Thoracic aorta (tissue), 2 donors: ENCODE measurements around the gene SSX2IP. TPM values are rescaled to one million over a fixed set of nuclear protein-coding genes. Genes with fewer than 3 reads are reported as not detected.

ENCODE experiments used
- ATAC-seq: fragments of 150-250 bp; one replicate; pipeline ENCODE4 v1.8.0; 2017; ENCODE audit warnings: low read depth; ENCODE audit not compliant: insufficient number of reproducible peaks, low FRiP score
- DNase-seq: peaks from one replicate; pipeline ENCODE4 v3.0.0-alpha.2; 2020; ENCODE audit warnings: low spot score
- H3K27ac ChIP-seq, 2 donors: fragments of 200-600 bp; sonication (generic); 1 replicate in 1 of 2; 2 replicates in 1 of 2; pipeline ENCODE4 v1.5.1; 2016; ENCODE audit warnings: mild to moderate bottlenecking in 2 of 2, moderate library complexity in 2 of 2
- H3K27me3 ChIP-seq: fragments of 200-600 bp; sonication (generic); replicated peaks from 2 replicates; pipeline ENCODE4 v1.6.0; 2016; ENCODE audit warnings: mild to moderate bottlenecking; ENCODE audit not compliant: insufficient read depth
- H3K36me3 ChIP-seq: fragments of 200-600 bp; sonication (generic); one replicate; pipeline ENCODE4 v1.5.1; 2016
- H3K4me1 ChIP-seq, 2 donors: fragments of 200-600 bp; sonication (generic); 1 replicate in 1 of 2; 2 replicates in 1 of 2; pipeline versions ENCODE4 v1.5.1 to v1.6.0; 2016; ENCODE audit warnings: low read depth in 2 of 2, mild to moderate bottlenecking in 1 of 2; ENCODE audit not compliant: control insufficient read depth in 1 of 2
- H3K4me3 ChIP-seq: fragments of 200-600 bp; sonication (generic); 2 replicates; pipeline ENCODE4 v1.5.1; 2016; ENCODE audit warnings: mild to moderate bottlenecking
- H3K9me3 ChIP-seq: fragments of 200-600 bp; sonication (generic); 2 replicates; pipeline ENCODE4 v1.5.1; 2016
- total RNA-seq, 2 donors: library from RNA; depleted of rRNA; stranded (reverse); fragments of >200 nt; gene quantifications; one replicate each; pipeline versions ENCODE4 v1.1.0 to v1.2.3, GENCODE V29; 2016
- TF ChIP-seq, protein P1 (sequence below): fragments of 200-600 bp; sonication (generic); IDR thresholded peaks from one replicate; pipeline ENCODE4 v1.5.1; 2019; ENCODE audit warnings: antibody characterized with exemption

SSX2IP gene
- total RNA-seq, 2 donors from 2014 or later, result 6.1 to 12.3 TPM

DNA sequence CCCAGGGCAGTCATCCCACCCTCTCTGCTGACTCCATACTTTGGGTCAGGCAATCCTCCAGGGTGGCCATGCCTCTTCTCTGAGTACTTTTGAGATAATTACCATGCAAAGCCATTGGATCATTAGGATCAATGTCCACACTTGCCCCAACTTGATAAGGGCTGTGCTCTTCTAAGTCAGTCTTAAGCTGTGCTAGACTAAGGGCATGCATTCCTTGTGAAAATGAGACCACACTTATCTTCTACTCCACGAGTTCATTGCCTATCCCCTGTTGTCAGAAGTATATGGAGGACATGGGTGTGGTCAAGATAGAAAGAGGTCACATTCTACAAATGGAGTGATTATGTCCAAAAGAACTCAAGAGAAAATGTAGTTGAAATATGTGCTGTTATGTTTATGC lies 18.9 kb upstream of the SSX2IP start:
- TF ChIP-seq, protein P1, sequence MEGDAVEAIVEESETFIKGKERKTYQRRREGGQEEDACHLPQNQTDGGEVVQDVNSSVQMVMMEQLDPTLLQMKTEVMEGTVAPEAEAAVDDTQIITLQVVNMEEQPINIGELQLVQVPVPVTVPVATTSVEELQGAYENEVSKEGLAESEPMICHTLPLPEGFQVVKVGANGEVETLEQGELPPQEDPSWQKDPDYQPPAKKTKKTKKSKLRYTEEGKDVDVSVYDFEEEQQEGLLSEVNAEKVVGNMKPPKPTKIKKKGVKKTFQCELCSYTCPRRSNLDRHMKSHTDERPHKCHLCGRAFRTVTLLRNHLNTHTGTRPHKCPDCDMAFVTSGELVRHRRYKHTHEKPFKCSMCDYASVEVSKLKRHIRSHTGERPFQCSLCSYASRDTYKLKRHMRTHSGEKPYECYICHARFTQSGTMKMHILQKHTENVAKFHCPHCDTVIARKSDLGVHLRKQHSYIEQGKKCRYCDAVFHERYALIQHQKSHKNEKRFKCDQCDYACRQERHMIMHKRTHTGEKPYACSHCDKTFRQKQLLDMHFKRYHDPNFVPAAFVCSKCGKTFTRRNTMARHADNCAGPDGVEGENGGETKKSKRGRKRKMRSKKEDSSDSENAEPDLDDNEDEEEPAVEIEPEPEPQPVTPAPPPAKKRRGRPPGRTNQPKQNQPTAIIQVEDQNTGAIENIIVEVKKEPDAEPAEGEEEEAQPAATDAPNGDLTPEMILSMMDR, result no peak
- peaks cover 6 to 18% of the 10 kb centered on the region in 2 donors for H3K4me1 ChIP-seq
- H3K27me3 ChIP-seq, result no peaks in the 10 kb centered on the region
- H3K36me3 ChIP-seq, result no peaks in the 10 kb centered on the region
- H3K9me3 ChIP-seq, result no peaks in the 10 kb centered on the region
- no peak overlapping the region for H3K4me3 ChIP-seq
- no peak overlapping the region for H3K27ac ChIP-seq
- DNase-seq (no peak), ATAC-seq (no peak)

DNA sequence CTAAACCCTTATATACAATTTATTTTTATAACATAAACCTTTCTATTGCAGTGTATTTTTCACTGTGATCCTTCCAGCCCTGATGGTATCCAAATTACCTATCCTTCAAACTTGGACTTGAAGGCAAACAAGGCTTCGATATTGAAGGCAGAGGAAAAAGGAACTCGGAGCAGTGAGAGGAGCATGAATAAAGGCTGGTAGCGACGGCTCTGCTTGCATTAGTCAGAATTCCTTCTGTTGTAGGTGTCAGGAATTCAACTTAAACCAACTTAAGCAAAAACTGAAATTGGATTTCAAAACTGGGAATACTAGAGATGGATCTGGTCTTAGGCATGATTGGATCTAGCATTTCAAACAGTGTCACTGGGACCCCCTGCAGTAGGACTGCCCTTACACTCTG lies 17.8 kb upstream of the SSX2IP start:
- Histone ChIP-seq H3K4me3 (no peak overlapping the region), H3K9me3 (no peaks in the 10 kb centered on the region), H3K27me3 (no peaks in the 10 kb centered on the region), H3K36me3 (no peaks in the 10 kb centered on the region), H3K27ac (no peak overlapping the region), H3K4me1 (peaks cover 6 to 18% of the 10 kb centered on the region in 2 donors)
- TF ChIP-seq, protein P1, result no peak
- DNase-seq (no peak), ATAC-seq (no peak)

DNA sequence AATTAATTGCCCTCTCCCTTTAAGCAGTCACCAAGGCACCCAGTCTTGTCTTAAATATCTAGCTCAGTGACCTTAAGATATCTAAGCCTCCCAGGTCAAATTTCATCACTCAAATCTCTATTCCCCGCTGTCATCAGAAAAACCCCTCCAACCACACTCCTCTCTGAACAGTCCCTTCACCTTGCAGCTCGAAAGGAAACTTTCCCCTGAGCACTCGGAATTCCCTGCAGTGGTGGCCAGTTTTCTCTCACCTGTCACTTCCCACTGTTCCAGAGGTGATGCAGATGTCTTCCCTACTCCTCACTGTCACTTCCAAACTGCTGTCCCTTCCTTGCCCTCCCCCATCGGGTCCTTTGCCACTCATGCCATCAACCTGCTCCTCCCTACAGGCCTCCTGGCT lies 15.3 kb upstream of the SSX2IP start:
- no peaks in the 10 kb centered on the region for H3K9me3 ChIP-seq
- H3K4me3 ChIP-seq, result no peak overlapping the region
- H3K27ac ChIP-seq, result no peak overlapping the region
- DNase-seq (no peak), ATAC-seq (no peak)
- peaks cover 4 to 13% of the 10 kb centered on the region in 2 donors for H3K4me1 ChIP-seq
- H3K36me3 ChIP-seq, result no peaks in the 10 kb centered on the region
- H3K27me3 ChIP-seq, result no peaks in the 10 kb centered on the region
- TF ChIP-seq, protein P1, result no peak

DNA sequence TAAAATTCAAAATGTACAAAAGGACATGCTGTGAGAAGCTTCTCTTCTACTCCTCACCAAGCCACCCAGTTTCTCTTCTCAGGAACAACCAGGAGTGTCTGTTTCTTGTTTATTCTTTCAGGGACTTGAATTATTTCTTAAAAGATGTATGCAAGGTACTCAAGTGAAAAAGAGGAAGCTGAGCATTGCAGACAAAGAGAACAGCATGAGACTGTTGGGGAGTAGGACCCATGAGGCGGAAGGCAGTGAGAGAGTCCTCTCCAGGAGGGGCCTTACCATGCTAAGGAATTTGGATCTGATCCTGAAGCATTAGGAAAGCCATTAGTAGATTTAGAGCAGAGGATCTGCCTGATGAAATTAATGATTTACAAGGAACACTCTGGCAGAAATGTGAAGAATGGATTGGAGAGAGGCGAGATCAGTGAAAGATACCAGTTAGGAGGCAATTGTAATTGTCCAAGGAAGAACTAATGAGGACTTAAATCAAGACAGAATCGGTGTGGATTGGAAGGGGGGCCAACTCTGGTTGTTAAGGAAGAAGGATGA lies 14.7 kb upstream of the SSX2IP start:
- DNase-seq (no peak), ATAC-seq (no peak)
- Histone ChIP-seq H3K27ac (no peak overlapping the region), H3K4me1 (peaks cover 4 to 19% of the 10 kb centered on the region in 2 donors), H3K27me3 (no peaks in the 10 kb centered on the region), H3K4me3 (no peak overlapping the region), H3K9me3 (no peaks in the 10 kb centered on the region), H3K36me3 (no peaks in the 10 kb centered on the region)
- TF ChIP-seq, protein P1, result no peak

DNA sequence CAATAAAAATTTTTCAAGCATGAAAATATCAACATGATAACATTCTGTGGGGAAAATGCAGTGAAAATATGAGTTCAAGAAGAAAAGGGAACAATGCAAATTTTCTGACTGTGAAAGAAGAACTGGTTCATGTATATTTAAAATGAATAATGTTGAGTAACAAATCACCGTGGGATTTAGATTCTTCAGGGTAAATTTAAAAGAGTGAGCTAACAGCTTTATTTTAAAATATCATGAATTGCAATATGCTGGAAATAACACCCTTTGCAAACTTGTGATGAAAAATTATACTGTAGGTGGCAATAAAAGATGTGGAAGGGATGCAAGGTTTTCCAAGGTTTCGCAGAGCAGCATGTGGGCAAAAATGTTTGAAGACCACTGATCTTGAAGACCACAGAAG lies 13.2 kb upstream of the SSX2IP start:
- Histone ChIP-seq H3K9me3 (no peaks in the 10 kb centered on the region), H3K27ac (no peak overlapping the region), H3K36me3 (no peaks in the 10 kb centered on the region), H3K4me3 (no peak overlapping the region), H3K4me1 (peaks cover 9 to 34% of the 10 kb centered on the region in 2 donors), H3K27me3 (no peaks in the 10 kb centered on the region)
- TF ChIP-seq, protein P1, result no peak
- DNase-seq (no peak), ATAC-seq (no peak)
